ENCODE data around the gene OR2G3.

Gene OR2G3
- 0 reads per million in 3 donors for total RNA-seq

GRCh38 chr1:247605286-247605685, at the start of gene OR2G3:
TSS of gene OR2G3 (plus strand) at chr1:247605586. CDS start at chr1:247605586, 0 bp downstream.
- DNase-seq, result no peak
- Histone ChIP-seq H3K36me3 (ENCODE audit: control insufficient read depth, insufficient read depth, low read length) (no peaks in the 10 kb centered on the region), H3K4me3 (ENCODE audit: insufficient read depth, low read depth, low read length, poor library complexity, severe bottlenecking) (no peak within 1 kb of the TSS), H3K9me3 (ENCODE audit: control insufficient read depth, low read length) (no peaks in the 10 kb centered on the region), H3K4me1 (ENCODE audit: control insufficient read depth, insufficient read depth, low read length, poor library complexity, severe bottlenecking) (no peaks in the 10 kb centered on the region), H3K27me3 (replicated peaks; ENCODE audit: control insufficient read depth, insufficient read depth, low read length, poor library complexity, severe bottlenecking) (no peaks in the 10 kb centered on the region), H3K27ac (ENCODE audit: insufficient read depth, low read length, poor library complexity, severe bottlenecking) (no peak within 1 kb of the TSS)

DNA sequence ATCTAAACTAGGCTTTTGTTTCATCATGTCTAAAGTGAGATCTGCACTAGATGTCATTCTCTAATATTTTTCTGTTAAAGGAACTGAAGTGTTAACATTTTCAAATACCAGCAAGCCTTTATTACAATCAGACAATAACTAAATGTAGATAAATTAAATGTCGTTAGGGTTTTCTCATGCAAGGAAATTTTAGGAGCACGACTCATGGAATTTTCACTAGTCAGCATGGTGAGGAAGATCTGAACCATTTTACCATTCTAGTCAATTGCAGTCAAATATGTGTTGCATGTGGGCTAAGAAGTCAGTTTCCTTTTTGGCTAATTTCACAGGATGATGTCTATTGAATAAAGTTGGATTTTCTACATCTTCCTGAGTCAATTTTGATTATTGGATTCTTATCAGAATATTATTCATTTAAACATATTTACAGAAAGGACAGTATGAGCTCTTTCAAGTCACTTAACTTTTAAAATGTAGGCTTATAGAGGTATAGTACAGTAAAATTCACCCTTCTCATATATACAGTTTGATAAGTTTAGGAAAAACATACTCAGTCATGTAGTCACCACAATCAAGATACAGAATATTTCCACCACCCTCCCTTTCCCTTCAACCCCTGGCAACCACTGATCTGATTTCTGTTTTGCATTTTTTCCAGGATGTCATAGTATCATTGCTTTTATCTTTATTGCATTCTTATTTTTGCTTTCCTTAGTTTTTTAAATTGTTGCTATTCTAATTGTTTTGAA, 47.3 kb upstream of the OR2G3 start:
- no peak for DNase-seq
- Histone ChIP-seq H3K4me3 (ENCODE audit: insufficient read depth, low read depth, low read length, poor library complexity, severe bottlenecking) (no peak overlapping the region), H3K9me3 (ENCODE audit: control insufficient read depth, low read length) (no peaks in the 10 kb centered on the region), H3K27ac (ENCODE audit: insufficient read depth, low read length, poor library complexity, severe bottlenecking) (no peak overlapping the region), H3K27me3 (replicated peaks; ENCODE audit: control insufficient read depth, insufficient read depth, low read length, poor library complexity, severe bottlenecking) (no peaks in the 10 kb centered on the region), H3K4me1 (ENCODE audit: control insufficient read depth, insufficient read depth, low read length, poor library complexity, severe bottlenecking) (no peaks in the 10 kb centered on the region), H3K36me3 (ENCODE audit: control insufficient read depth, insufficient read depth, low read length) (no peaks in the 10 kb centered on the region)

DNA sequence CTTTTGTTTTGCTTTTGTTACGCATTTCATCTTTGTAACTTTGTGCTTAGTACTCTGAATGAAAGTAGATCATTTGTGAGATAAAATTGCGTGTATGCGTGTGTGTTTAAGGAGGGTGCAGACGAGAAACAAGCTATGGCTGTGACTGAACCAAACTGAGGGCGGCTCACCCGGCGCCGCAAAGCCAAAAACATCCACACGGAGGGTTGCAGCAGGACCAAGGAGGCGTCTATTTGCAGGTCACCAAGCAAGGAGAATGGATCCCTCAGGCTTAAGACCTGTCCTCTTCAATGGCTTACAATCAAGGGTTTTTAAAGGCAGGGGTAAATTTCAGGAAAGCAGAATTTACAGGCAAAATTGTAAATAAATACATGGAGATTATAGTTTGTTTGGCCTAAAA, 43.7 kb upstream of the OR2G3 start:
- no peak overlapping the region for H3K27ac ChIP-seq (ENCODE audit: insufficient read depth, low read length, poor library complexity, severe bottlenecking)
- no peak overlapping the region for H3K4me3 ChIP-seq (ENCODE audit: insufficient read depth, low read depth, low read length, poor library complexity, severe bottlenecking)
- H3K27me3 ChIP-seq (replicated peaks; ENCODE audit: control insufficient read depth, insufficient read depth, low read length, poor library complexity, severe bottlenecking), result no peaks in the 10 kb centered on the region
- no peaks in the 10 kb centered on the region for H3K36me3 ChIP-seq (ENCODE audit: control insufficient read depth, insufficient read depth, low read length)
- no peaks in the 10 kb centered on the region for H3K4me1 ChIP-seq (ENCODE audit: control insufficient read depth, insufficient read depth, low read length, poor library complexity, severe bottlenecking)
- H3K9me3 ChIP-seq (ENCODE audit: control insufficient read depth, low read length), result no peaks in the 10 kb centered on the region
- DNase-seq, result no peak

- no peaks in the 10 kb centered on the region for H3K36me3 ChIP-seq (ENCODE audit: control insufficient read depth, insufficient read depth, low read length)
- no peaks in the 10 kb centered on the region for H3K27me3 ChIP-seq (replicated peaks; ENCODE audit: control insufficient read depth, insufficient read depth, low read length, poor library complexity, severe bottlenecking)
- no peaks in the 10 kb centered on the region for H3K9me3 ChIP-seq (ENCODE audit: control insufficient read depth, low read length)
- no peaks in the 10 kb centered on the region for H3K4me1 ChIP-seq (ENCODE audit: control insufficient read depth, insufficient read depth, low read length, poor library complexity, severe bottlenecking)
- no peak for DNase-seq
- H3K4me3 ChIP-seq (ENCODE audit: insufficient read depth, low read depth, low read length, poor library complexity, severe bottlenecking), result no peak overlapping the region
- no peak overlapping the region for H3K27ac ChIP-seq (ENCODE audit: insufficient read depth, low read length, poor library complexity, severe bottlenecking)
Observed at GRCh38 chr1:247562198-247562597, 43.2 kb upstream of the OR2G3 start.

DNA sequence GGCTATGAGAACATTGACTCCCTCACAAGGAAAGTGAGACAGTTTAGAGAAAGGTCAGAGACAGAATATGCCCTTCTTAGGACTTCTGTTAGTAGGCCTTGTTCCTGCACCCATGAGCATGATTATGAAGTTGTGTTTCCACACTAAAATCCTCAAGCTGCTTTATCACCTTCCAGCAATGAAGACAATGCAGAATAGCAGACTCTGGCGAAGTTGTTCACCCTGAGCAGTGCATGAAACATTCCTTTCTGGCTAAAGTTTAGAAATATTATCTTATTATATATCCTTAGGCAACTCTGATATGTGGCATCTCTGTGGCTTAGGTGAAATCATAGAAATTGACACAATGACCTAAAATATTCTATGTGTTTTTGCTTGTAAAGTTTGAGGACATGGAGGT, 31.1 kb upstream of the OR2G3 start:
- H3K36me3 ChIP-seq (ENCODE audit: control insufficient read depth, insufficient read depth, low read length), result no peaks in the 10 kb centered on the region
- H3K4me3 ChIP-seq (ENCODE audit: insufficient read depth, low read depth, low read length, poor library complexity, severe bottlenecking), result no peak overlapping the region

DNA sequence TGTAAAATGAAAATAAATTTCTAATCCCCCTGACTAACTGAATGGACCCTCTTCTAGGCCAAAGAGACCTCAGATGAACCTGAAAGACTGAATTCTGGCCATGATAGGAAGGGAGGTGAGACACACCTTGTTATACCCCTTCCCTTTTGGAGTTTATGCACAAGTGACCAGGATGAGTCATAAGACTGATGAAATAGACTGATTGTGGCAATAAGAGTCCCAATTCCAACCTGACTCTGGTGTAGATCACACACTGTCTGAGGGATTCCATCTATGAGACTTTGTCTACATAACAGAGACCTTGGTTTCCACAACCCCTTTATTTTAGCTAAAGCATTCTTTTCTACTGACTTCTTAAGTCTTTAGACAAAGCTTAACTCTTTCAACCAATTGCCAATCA, 30.7 kb upstream of the OR2G3 start:
- Histone ChIP-seq H3K9me3 (ENCODE audit: control insufficient read depth, low read length) (no peaks in the 10 kb centered on the region), H3K27me3 (replicated peaks; ENCODE audit: control insufficient read depth, insufficient read depth, low read length, poor library complexity, severe bottlenecking) (no peaks in the 10 kb centered on the region), H3K36me3 (ENCODE audit: control insufficient read depth, insufficient read depth, low read length) (no peaks in the 10 kb centered on the region), H3K4me3 (ENCODE audit: insufficient read depth, low read depth, low read length, poor library complexity, severe bottlenecking) (no peak overlapping the region), H3K27ac (ENCODE audit: insufficient read depth, low read length, poor library complexity, severe bottlenecking) (no peak overlapping the region), H3K4me1 (ENCODE audit: control insufficient read depth, insufficient read depth, low read length, poor library complexity, severe bottlenecking) (no peaks in the 10 kb centered on the region)
- DNase-seq, result no peak

More for the DNA sequence above, 31.1 kb upstream of the OR2G3 start:
- no peak for DNase-seq
- Histone ChIP-seq H3K27me3 (replicated peaks; ENCODE audit: control insufficient read depth, insufficient read depth, low read length, poor library complexity, severe bottlenecking) (no peaks in the 10 kb centered on the region), H3K4me1 (ENCODE audit: control insufficient read depth, insufficient read depth, low read length, poor library complexity, severe bottlenecking) (no peaks in the 10 kb centered on the region), H3K9me3 (ENCODE audit: control insufficient read depth, low read length) (no peaks in the 10 kb centered on the region), H3K27ac (ENCODE audit: insufficient read depth, low read length, poor library complexity, severe bottlenecking) (no peak overlapping the region)

DNA sequence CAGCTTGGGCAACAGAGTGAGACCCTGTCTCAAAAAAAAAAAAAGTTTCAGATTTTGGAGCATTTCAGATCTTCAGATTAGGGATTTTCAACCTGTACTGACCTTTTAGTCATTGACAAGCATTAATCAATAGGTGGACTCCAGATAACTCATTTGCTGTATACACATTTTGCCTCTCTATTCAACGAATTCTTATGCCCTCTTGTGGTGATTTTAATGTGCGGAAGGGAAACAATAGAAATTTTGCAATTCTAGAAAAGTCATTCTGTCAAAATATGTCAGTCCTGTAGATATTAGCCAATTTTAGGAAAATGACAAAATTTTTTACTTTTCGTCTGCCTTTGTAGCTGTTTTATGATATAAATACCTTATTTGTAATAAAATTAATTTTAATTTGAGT, 28.9 kb upstream of the OR2G3 start:
- Histone ChIP-seq H3K4me1 (ENCODE audit: control insufficient read depth, insufficient read depth, low read length, poor library complexity, severe bottlenecking) (no peaks in the 10 kb centered on the region), H3K27ac (ENCODE audit: insufficient read depth, low read length, poor library complexity, severe bottlenecking) (no peak overlapping the region), H3K36me3 (ENCODE audit: control insufficient read depth, insufficient read depth, low read length) (no peaks in the 10 kb centered on the region), H3K4me3 (ENCODE audit: insufficient read depth, low read depth, low read length, poor library complexity, severe bottlenecking) (no peak overlapping the region), H3K27me3 (replicated peaks; ENCODE audit: control insufficient read depth, insufficient read depth, low read length, poor library complexity, severe bottlenecking) (no peaks in the 10 kb centered on the region), H3K9me3 (ENCODE audit: control insufficient read depth, low read length) (no peaks in the 10 kb centered on the region)
- no peak for DNase-seq

DNA sequence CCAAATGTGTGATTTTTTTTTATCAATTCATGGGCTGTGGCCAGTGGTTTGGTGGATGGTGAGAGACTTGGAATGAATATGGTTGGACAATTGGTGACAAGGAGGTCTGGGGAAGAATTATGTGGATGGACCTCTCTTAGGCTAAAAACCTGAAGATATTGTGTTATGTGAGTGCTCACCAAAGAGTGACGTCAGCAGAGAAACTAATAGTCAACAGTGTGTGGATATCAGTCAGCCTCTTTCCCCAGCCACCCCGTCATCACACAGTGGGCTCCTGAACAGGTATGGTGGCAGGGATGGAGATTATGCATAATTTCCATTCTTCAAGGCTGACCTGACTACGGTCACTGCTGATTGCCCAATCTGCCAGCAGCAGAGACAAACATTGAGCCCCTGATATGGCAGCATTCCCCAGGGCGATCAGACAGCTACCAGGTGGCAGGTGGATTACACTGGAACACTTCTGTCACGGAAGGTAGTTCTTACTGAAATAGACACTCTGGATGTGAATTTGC, 26.4 kb upstream of the OR2G3 start:
- no peaks in the 10 kb centered on the region for H3K27me3 ChIP-seq (replicated peaks; ENCODE audit: control insufficient read depth, insufficient read depth, low read length, poor library complexity, severe bottlenecking)
- H3K4me1 ChIP-seq (ENCODE audit: control insufficient read depth, insufficient read depth, low read length, poor library complexity, severe bottlenecking), result no peaks in the 10 kb centered on the region
- H3K4me3 ChIP-seq (ENCODE audit: insufficient read depth, low read depth, low read length, poor library complexity, severe bottlenecking), result no peak overlapping the region
- no peaks in the 10 kb centered on the region for H3K36me3 ChIP-seq (ENCODE audit: control insufficient read depth, insufficient read depth, low read length)
- DNase-seq, result no peak
- H3K9me3 ChIP-seq (ENCODE audit: control insufficient read depth, low read length), result no peaks in the 10 kb centered on the region
- H3K27ac ChIP-seq (ENCODE audit: insufficient read depth, low read length, poor library complexity, severe bottlenecking), result no peak overlapping the region

- Histone ChIP-seq H3K36me3 (ENCODE audit: control insufficient read depth, insufficient read depth, low read length) (no peaks in the 10 kb centered on the region), H3K27ac (ENCODE audit: insufficient read depth, low read length, poor library complexity, severe bottlenecking) (no peak within 1 kb of the TSS), H3K27me3 (replicated peaks; ENCODE audit: control insufficient read depth, insufficient read depth, low read length, poor library complexity, severe bottlenecking) (no peaks in the 10 kb centered on the region), H3K4me1 (ENCODE audit: control insufficient read depth, insufficient read depth, low read length, poor library complexity, severe bottlenecking) (no peaks in the 10 kb centered on the region), H3K9me3 (ENCODE audit: control insufficient read depth, low read length) (no peaks in the 10 kb centered on the region), H3K4me3 (ENCODE audit: insufficient read depth, low read depth, low read length, poor library complexity, severe bottlenecking) (no peak within 1 kb of the TSS)
- no peak for DNase-seq
Observed at GRCh38 chr1:247588060-247588459, 17.3 kb upstream of the OR2G3 start, which contains the start of gene OR2G2. TSS of gene OR2G2 (plus strand) at chr1:247588360. CDS start at chr1:247588360, 0 bp downstream.

GRCh38 chr1:247613405-247613804, 8.0 kb downstream of the OR2G3 start:
- Histone ChIP-seq H3K4me3 (ENCODE audit: insufficient read depth, low read depth, low read length, poor library complexity, severe bottlenecking) (no peak overlapping the region), H3K27me3 (replicated peaks; ENCODE audit: control insufficient read depth, insufficient read depth, low read length, poor library complexity, severe bottlenecking) (no peaks in the 10 kb centered on the region), H3K27ac (ENCODE audit: insufficient read depth, low read length, poor library complexity, severe bottlenecking) (no peak overlapping the region), H3K36me3 (ENCODE audit: control insufficient read depth, insufficient read depth, low read length) (no peaks in the 10 kb centered on the region), H3K9me3 (ENCODE audit: control insufficient read depth, low read length) (no peaks in the 10 kb centered on the region), H3K4me1 (ENCODE audit: control insufficient read depth, insufficient read depth, low read length, poor library complexity, severe bottlenecking) (no peaks in the 10 kb centered on the region)
- no peak for DNase-seq
